ENCODE measurements around the gene GIPC2. TPM values are rescaled to one million over a fixed set of nuclear protein-coding genes. Genes with fewer than 3 reads are reported as not detected.

GIPC2 gene
- total and polyA plus RNA-seq, 10 of the 15 experiments (the other 5 are each of a cell fraction or from before 2014, with no cell fraction given), result 0.03 to 0.23 (median 0.06) TPM; not detected in 2

- no peak for TF ChIP-seq MYB (IDR thresholded peaks at IDR 0.05; ENCODE audit: borderline replicate concordance, low read depth, low read length)
- TF ChIP-seq, protein P1, sequence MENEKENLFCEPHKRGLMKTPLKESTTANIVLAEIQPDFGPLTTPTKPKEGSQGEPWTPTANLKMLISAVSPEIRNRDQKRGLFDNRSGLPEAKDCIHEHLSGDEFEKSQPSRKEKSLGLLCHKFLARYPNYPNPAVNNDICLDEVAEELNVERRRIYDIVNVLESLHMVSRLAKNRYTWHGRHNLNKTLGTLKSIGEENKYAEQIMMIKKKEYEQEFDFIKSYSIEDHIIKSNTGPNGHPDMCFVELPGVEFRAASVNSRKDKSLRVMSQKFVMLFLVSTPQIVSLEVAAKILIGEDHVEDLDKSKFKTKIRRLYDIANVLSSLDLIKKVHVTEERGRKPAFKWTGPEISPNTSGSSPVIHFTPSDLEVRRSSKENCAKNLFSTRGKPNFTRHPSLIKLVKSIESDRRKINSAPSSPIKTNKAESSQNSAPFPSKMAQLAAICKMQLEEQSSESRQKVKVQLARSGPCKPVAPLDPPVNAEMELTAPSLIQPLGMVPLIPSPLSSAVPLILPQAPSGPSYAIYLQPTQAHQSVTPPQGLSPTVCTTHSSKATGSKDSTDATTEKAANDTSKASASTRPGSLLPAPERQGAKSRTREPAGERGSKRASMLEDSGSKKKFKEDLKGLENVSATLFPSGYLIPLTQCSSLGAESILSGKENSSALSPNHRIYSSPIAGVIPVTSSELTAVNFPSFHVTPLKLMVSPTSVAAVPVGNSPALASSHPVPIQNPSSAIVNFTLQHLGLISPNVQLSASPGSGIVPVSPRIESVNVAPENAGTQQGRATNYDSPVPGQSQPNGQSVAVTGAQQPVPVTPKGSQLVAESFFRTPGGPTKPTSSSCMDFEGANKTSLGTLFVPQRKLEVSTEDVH (IDR thresholded peaks at IDR 0.05; ENCODE audit: low read depth, partially characterized antibody), result no peak
- TF ChIP-seq BRCA1 (IDR thresholded peaks at IDR 0.05; ENCODE audit: low read depth, low read length), result no peak
- no peak for TF ChIP-seq BCL11A (IDR thresholded peaks at IDR 0.05; ENCODE audit: low read depth, low read length)
- no peak for TF ChIP-seq EED (IDR thresholded peaks at IDR 0.05; ENCODE audit: low read depth)
- TF ChIP-seq NFXL1 (IDR thresholded peaks at IDR 0.05; ENCODE audit: borderline replicate concordance), result no peak
- TF ChIP-seq MTA2 (IDR thresholded peaks at IDR 0.05; ENCODE audit: low read depth), result no peak
- no peak for TF ChIP-seq HDAC6 (IDR thresholded peaks at IDR 0.05; ENCODE audit: unreplicated experiment)
- TF ChIP-seq POU2F2 (IDR thresholded peaks at IDR 0.05; ENCODE audit: borderline replicate concordance, low read depth, low read length), result no peak
- no peak for TF ChIP-seq HDGF (IDR thresholded peaks at IDR 0.05)
- TF ChIP-seq, protein P2, sequence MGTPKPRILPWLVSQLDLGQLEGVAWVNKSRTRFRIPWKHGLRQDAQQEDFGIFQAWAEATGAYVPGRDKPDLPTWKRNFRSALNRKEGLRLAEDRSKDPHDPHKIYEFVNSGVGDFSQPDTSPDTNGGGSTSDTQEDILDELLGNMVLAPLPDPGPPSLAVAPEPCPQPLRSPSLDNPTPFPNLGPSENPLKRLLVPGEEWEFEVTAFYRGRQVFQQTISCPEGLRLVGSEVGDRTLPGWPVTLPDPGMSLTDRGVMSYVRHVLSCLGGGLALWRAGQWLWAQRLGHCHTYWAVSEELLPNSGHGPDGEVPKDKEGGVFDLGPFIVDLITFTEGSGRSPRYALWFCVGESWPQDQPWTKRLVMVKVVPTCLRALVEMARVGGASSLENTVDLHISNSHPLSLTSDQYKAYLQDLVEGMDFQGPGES (IDR thresholded peaks at IDR 0.05), result no peak
- TF ChIP-seq ZNF207 (IDR thresholded peaks at IDR 0.05; ENCODE audit: borderline replicate concordance), result no peak
- no peak for TF ChIP-seq SP1 (IDR thresholded peaks at IDR 0.05; ENCODE audit: low read depth, low read length)
- no peak for TF ChIP-seq ATF7 (IDR thresholded peaks at IDR 0.05; ENCODE audit: low read depth)
- TF ChIP-seq SRF (IDR thresholded peaks at IDR 0.05; ENCODE audit: low read depth in 2 of 2, low read length in 2 of 2), result no peak
- H4K20me1 ChIP-seq (ENCODE audit: control insufficient read depth, insufficient read depth), result no peaks in the 10 kb centered on the region
- DNase-seq (ENCODE audit: low read depth, low spot score) (no peak), ATAC-seq (no peak), FAIRE-seq (no peak)
- H3K27ac ChIP-seq (ENCODE audit: control insufficient read depth, insufficient read depth), result no peak overlapping the region
- in situ Hi-C loops (cut with MboI), result no loop called here
- no peaks in the 10 kb centered on the region; a peak in 2 of 4 replicates for H3K27me3 ChIP-seq (replicated peaks in 1 of 2; ENCODE audit: control insufficient read depth in 2 of 2, insufficient read depth in 2 of 2, low read length in 1 of 2)
- H3K4me3 ChIP-seq, result no peak overlapping the region
- H2AFZ ChIP-seq (ENCODE audit: control insufficient read depth, low read depth, low read length), result no peak overlapping the region
- H3K36me3 ChIP-seq (ENCODE audit: control insufficient read depth in 2 of 2, insufficient read depth in 2 of 2, low read length in 1 of 2), result no peaks in the 10 kb centered on the region
- no peaks in the 10 kb centered on the region for H3K9me3 ChIP-seq (replicated peaks; ENCODE audit: control insufficient read depth, insufficient read depth, low read length)
- ChIA-PET SMC1A (ENCODE audit: uncharacterized antibody, unreplicated experiment) (no interaction called here), CTCF (no interaction called here), RAD21 (ENCODE audit: unreplicated experiment) (no interaction called here), POLR2A (no interaction called here)
- no peak overlapping the region for H3K4me2 ChIP-seq (ENCODE audit: control insufficient read depth, insufficient read depth)
- BruUV-seq (replicated peaks), result no TSS peak
- H3K79me2 ChIP-seq (ENCODE audit: control insufficient read depth, insufficient read depth, low read length), result no peaks in the 10 kb centered on the region
- intact Hi-C loops (cut with micrococcal nuclease; ENCODE audit: unreplicated experiment), result no loop called here
- no peak overlapping the region for H3K9ac ChIP-seq (ENCODE audit: control insufficient read depth, insufficient read depth, low read length)
- 73% methylated on average over 2 of the region's 2 CpGs for WGBS (ENCODE audit: insufficient coverage, insufficient replicate concordance, low lambda C conversion rate, missing lambda C conversion rate)
- H3K4me1 ChIP-seq (ENCODE audit: control insufficient read depth, insufficient read depth, low read length), result no peaks in the 10 kb centered on the region
Measured at GRCh38 chr1:78069784-78070183, 24.0 kb downstream of the GIPC2 start.

Measured in GM12878 (cell line).